Muscle of back (tissue), 11 donors: ENCODE results near the gene MST1. TPM values are rescaled to one million over a fixed set of nuclear protein-coding genes. Genes with fewer than 3 reads are reported as not detected.
A peak's percentile ranks its signal among the peaks of the same experiment; 100 is the strongest.
"Not testable (repeated sequence)": the region's sequence is repeated elsewhere in the genome, so short reads cannot be mapped to it uniquely, and the experiment has no call there.

Experiments used
- DNase-seq, 3 donors: peaks; one replicate each; pipeline versions ENCODE4 v3.0.0 to v3.0.0-alpha.2; 2013
- polyA plus RNA-seq, 10 donors: library from polyadenylated mRNA; unstranded; fragments of 120-200 nt; gene quantifications; one replicate each; pipeline ENCODE4 v1.2.1, GENCODE V29; 2013; ENCODE audit not compliant: insufficient read length in 10 of 10

Gene MST1
- polyA plus RNA-seq, 10 donors, result 5.0 to 14.2 (median 8.1) TPM

GRCh38 chr3:49701388-49702077, 12.3 kb upstream of the MST1 start:
- DNase-seq, result no peak

- no peak for DNase-seq
Observed at GRCh38 chr3:49700453-49701128, 11.3 kb upstream of the MST1 start.

- DNase-seq, result no peak
Observed at GRCh38 chr3:49700014-49700413, 10.7 kb upstream of the MST1 start.

DNA sequence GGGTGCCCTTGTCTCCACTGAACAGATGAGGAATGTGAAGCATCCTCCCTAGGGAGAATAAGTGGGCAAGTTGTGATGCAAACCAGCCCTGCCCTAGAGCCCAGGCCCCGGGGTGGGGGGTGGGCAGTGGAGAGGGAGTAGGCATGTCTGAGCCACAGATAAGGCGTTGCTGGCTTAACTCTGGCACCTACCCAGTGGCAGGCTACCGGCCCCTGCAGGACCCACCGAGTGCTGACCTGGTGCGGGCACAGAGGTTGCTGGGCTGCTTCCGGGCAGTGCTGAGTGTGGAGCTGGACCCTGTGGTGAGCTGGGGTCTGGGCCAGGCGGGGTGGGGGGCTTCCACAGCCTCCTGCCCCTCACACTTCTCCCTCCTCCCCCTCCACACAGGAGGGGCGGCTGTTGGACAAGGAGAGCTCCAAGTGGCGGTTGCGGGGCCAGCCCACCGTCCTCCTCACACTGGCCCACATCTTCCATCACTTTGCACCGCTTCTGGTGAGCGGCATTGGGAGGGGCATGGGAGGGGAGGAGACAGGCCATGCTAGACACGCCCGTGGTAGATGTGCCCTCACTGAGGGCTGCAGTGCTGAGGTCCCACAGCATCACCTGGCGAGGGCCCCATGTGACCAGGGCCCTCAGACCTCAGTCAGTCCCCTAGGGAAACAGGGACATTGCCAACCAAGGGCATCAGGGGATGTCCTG, 10.2 kb upstream of the MST1 start:
- no peak for DNase-seq

DNA sequence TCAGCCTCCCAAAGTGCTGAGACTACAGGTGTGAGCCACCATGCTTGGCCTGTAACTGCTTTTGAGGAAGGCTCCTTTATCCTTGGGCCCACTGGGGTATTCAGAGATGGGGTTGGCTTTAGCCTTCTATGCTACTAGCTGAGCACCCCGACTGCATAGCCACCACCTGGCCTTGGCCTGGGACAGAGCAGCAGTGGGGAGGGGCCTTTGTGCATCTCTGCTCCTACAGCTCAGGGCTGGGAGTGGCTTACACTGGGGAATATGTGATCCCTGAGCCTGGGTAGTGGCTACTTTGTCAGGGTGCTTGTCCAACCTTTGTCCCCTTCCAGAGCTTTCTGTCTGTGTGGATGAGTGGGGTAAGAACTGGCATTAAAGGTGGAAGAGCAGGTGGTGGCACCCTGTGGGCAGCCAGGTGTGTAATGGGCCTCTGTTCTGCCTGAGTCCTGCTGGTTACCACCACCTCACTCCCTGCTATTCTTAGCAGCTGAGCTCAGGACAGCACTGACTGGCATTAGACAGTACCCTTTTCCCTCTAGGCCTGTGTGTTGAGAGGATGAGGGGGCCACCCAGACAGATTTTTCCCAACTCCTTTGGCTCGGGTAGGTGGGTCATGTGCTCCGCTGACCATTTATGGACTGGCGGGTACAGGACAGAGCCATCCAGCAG, 6.2 kb upstream of the MST1 start:
- DNase-seq, result not testable (repeated sequence)

DNA sequence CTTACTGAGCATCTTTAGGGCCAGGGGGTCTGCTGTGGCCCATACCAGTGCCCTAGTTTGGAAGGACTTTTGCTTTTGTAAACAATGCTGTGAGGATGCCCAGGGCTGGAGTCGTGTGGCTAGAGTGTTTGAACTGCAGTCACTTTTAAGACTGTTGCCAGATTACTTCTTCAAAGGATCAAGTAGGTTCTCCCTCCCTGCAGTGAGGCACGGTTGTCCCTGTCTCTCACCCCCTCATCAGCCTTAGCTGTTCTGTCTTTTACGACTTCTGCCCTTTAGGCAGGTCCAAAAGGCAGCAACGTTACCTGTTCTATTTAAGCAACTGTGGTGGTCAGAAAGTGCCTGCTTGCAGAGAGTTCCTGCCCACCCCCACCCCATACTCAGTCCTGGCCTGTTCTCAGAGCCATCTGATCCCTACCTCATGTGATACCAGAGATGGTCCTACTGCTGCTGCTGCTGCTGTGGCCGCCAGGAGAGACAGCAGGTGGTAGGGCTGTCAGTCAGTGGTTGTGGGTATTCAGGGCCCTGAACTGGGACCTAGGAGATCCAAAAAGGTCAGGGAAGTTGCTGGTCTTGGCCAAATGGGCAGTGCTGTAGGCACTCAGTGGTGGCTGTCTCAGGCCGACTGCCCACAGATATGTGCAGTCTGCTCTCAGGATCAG, 5.3 kb upstream of the MST1 start:
- DNase-seq, result not testable (repeated sequence)

DNA sequence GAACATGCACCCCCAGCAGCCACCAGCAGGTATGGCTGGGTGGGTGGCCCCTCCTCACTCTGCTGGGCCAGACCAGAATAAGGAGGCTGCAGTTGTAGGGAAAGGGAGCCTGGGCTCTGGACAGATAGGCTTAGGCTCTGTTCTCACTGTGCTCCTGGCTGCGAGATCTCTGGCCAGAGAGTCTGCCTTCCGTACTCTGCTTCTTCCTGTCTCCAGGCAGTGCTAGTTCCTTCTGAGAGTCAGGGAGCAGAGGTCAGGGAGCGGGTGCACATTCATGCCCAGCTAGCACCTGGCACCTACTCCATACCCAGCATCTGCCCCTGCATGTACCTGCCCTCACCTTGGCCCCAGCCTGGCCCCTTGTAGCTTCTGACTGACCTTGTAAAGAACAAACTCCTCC, 2.2 kb upstream of the MST1 start:
- not testable (repeated sequence) for DNase-seq

GRCh38 chr3:49690856-49691255, 1.6 kb upstream of the MST1 start:
- not testable (repeated sequence) for DNase-seq

- DNase-seq, result not testable (repeated sequence)
Observed at GRCh38 chr3:49689908-49690624, 792 bp upstream of the MST1 start.

- not testable (repeated sequence) for DNase-seq
Observed at GRCh38 chr3:49688338-49689045, 782 bp downstream of the MST1 start.

DNA sequence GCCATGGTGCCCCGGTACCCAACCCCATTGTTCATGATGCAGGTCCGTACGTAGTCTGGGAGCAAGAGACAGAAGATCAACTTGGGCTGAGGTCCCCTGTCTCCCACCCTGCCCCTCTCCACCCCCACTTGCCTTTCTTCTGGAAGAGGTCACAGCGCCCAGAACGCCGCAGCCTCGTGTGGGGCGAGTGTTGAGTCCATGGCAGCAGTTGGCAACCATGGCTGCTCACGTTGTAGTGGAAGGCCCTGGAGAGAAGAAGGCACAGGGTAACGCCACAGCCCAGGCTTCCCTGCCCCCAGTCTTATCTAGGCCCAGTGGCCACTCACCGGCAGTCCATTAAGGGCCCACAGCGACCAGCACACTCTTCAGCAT, 1.9 kb downstream of the MST1 start:
- DNase-seq, result not testable (repeated sequence)

GRCh38 chr3:49686769-49687423, 2.4 kb downstream of the MST1 start:
- peak in 1 of 3 donors; percentile 46 for DNase-seq

GRCh38 chr3:49686346-49686745, 2.9 kb downstream of the MST1 start:
- DNase-seq, result peak in 1 of 3 donors; percentile 37

DNA sequence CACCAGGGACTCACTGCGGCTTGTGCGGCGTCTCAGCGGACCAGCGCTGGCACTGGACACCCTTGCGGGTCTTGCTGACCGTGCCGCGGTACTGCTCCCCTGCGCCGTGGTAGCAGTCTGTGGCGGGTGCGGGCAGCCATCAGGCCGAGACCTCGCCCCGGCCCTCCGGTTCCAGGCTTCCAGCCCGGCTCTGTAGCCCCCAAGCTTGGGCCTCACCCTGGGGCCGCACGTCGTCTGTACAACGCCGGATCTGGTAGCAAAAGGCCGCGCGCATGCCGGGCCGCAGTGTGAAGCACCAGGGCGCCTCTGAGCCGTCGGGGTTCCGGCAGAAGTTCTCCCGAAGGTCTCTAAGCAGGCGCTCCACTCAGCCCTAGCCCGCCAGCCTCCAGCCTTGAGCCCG, 3.4 kb downstream of the MST1 start:
- not testable (repeated sequence) for DNase-seq

GRCh38 chr3:49685103-49685502, 4.2 kb downstream of the MST1 start:
- not testable (repeated sequence) for DNase-seq

DNA sequence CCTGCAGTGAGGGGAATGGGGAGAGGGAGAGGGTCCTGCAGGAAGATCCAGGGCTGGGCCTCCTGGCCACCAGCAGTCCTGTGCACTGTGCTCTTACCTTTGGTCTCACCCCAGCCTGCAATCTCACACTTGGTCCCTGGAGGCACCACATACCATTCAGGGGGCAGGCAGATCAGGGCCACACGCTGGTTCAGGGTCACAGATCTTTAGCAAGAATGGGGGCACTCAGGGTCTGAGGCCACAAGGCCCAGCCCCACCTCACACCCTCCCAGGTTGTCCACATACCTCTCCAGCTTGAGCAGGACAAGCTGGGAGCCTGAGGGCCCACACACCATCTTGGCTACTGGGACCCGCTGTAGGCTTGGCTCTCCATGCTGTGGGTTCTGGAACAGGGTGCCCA, 4.8 kb downstream of the MST1 start:
- DNase-seq, result not testable (repeated sequence)

DNA sequence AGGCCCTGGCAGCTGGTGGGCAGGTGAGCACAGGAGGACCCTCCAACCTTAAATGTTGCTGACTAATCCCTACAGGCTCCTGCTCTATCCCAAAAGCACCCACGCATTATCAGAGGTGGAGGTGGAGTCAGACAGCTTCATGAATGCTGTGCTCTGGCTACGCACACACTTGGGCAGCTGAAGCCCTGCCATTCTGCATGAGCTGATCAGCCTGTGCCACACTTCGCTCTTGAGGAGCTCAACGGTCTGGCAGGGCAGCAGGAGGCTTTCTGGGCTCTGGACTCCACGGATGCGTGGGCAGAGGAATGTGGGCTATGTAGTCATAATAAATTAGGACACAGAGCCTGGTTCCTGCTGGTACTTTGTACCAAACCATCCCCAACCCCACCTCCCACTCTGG, 6.1 kb downstream of the MST1 start:
- no peak for DNase-seq

DNA sequence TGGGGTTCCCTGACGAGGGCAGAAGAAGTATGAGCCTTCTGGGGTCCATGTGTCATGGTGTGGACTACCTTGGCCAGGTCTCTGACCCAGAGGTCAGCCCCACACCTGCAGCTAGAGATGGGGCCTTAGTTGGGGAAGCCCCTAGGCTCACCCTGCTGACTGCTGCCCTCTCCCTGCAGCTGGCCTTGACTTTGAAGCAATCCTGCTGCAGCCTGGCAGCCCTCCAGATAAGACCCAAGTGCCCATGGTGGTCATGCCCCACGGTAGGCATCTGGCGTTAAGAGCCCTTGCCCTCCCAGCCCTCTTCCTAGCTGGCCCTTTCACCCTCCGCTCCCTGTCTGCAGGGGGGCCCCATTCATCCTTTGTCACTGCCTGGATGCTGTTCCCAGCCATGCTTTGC, 7.7 kb downstream of the MST1 start:
- DNase-seq, result no peak

DNA sequence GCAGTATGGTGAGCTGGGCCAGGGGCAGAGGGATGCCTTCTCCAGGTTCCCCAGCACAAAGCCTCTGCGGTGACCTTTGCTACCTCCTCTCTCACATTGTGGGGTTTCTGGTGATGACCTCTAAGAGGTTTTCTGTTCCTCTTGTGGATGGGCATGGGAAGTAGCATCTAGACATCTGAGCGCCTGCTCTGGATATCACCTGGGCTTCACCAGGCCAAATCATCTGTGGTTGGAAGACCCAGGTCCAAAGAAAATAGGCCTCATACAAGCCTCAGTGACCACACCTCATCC, 8.1 kb downstream of the MST1 start:
- no peak for DNase-seq
